Esophagus muscularis mucosa (tissue), 3 donors: ENCODE data around the gene MYB.

Experiments
- CTCF ChIP-seq, 3 experiments: fragments of 200-600 bp in 2 of 3; fragments of 450-650 bp in 1 of 3; sonication (generic) in 2 of 3; IDR thresholded peaks; one replicate each; pipeline ENCODE4 v1.5.1; 2017 to 2019; ENCODE audit warnings: antibody characterized with exemption in 3 of 3, mild to moderate bottlenecking in 2 of 3, moderate library complexity in 1 of 3
- POLR2AphosphoS5 ChIP-seq, 2 donors: sonication (generic); formaldehyde crosslinking; IDR thresholded peaks; one replicate each; pipeline ENCODE4 v1.6.1; 2017; ENCODE audit warnings: antibody characterized with exemption in 2 of 2

GRCh38 chr6:135250751-135251497 is 69.8 kb downstream of the MYB start:
- TF ChIP-seq CTCF (IDR thresholded peaks at IDR 0.05) (no peak), POLR2AphosphoS5 (IDR thresholded peaks at IDR 0.05) (no peak)
